ENCODE results near the gene KY.

The KY gene

DNA sequence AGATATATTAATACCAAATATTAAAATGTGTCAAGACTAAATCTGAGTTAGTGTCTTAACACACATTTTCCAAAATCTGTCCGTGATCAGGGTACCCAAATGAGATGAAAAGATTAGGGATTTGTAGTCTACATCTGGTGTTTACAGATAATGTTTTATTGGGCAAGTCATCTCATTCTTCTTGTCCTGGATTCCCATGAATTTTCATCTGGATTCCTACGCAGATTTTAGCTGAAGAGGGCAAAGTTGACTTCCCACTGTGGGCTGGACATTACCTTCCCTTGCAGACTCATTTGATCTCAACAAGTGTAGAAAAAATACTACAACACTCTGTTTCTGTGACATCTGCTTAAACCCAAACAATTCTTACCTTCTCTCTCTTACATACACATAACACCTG is 85.8 kb downstream of the KY start:
- Mint-ChIP-seq H3K36me3 (ENCODE audit: low read depth) (peaks cover 27% of the 10 kb centered on the region), H3K4me1 (ENCODE audit: low read depth) (peaks cover 18% of the 10 kb centered on the region), H3K27ac (no peak overlapping the region), H3K4me3 (no peak overlapping the region), H3K9me3 (peaks cover 17% of the 10 kb centered on the region), H3K27me3 (no peaks in the 10 kb centered on the region)
- intact Hi-C loops (cut with micrococcal nuclease) = no loop called here

DNA sequence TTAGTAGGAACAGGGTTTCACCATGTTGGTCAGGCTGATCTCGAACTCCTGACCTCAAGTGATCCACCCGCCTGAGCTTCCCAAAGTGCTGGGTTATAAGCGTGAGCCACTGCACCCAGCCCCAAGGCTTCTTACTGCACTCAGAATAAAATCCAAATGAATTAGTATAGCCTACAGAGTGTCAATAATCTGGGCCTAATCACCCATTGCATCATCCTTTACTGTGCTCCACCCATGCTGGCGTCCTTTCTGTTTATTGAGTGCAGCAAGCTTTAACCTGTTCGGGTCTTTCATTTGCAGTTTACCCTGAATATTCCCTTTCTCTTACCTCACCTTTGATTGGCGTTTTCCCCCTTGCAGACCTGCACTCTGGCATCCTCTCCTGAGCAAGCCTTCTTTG is 87.2 kb downstream of the KY start:
- Mint-ChIP-seq H3K27me3 (no peaks in the 10 kb centered on the region), H3K9me3 (peaks cover 3% of the 10 kb centered on the region), H3K4me1 (ENCODE audit: low read depth) (peaks cover 18% of the 10 kb centered on the region), H3K36me3 (ENCODE audit: low read depth) (peaks cover 40% of the 10 kb centered on the region), H3K4me3 (no peak overlapping the region), H3K27ac (no peak overlapping the region)
- intact Hi-C loops (cut with micrococcal nuclease) = no loop called here

DNA sequence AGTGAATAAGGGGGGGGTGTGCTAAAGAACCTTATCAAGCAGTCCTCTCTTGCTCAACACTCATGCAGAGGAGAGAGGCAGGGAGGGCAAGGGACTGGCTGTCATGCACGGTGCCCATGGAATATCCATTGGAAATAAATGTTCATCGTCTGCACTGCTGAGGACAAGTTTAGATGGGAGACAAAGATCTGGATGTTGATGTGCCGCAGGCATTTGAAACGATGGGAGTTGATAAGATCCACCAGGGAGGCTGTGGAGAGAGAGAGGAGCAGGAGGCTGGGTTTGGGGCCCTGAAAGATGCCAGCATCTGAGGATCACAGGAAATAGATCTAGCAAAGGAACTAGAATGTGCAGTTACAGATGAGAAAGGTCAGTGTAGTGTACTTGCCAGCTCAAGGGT is 88.8 kb downstream of the KY start:
- Mint-ChIP-seq H3K36me3 (ENCODE audit: low read depth) (peaks cover 47% of the 10 kb centered on the region), H3K4me1 (ENCODE audit: low read depth) (peaks cover 18% of the 10 kb centered on the region), H3K9me3 (no peaks in the 10 kb centered on the region), H3K27ac (peak overlapping the region; percentile 33), H3K27me3 (no peaks in the 10 kb centered on the region), H3K4me3 (no peak overlapping the region)
- intact Hi-C loops (cut with micrococcal nuclease) = no loop called here

- Mint-ChIP-seq H3K4me3 (no peak overlapping the region), H3K4me1 (ENCODE audit: low read depth) (peaks cover 18% of the 10 kb centered on the region), H3K27me3 (no peaks in the 10 kb centered on the region), H3K36me3 (ENCODE audit: low read depth) (peaks cover 47% of the 10 kb centered on the region), H3K27ac (no peak overlapping the region), H3K9me3 (no peaks in the 10 kb centered on the region)
- intact Hi-C loops (cut with micrococcal nuclease) = no loop called here
Measured at GRCh38 chr3:134559591-134559990, 91.2 kb downstream of the KY start.
